Measurements from ENCODE around the gene ANKRD27. TPM values are rescaled to one million over a fixed set of nuclear protein-coding genes. Genes with fewer than 3 reads are reported as not detected.

The ANKRD27 gene
- total RNA-seq, 1 donor from 2014 or later: 28.2 TPM

DNA sequence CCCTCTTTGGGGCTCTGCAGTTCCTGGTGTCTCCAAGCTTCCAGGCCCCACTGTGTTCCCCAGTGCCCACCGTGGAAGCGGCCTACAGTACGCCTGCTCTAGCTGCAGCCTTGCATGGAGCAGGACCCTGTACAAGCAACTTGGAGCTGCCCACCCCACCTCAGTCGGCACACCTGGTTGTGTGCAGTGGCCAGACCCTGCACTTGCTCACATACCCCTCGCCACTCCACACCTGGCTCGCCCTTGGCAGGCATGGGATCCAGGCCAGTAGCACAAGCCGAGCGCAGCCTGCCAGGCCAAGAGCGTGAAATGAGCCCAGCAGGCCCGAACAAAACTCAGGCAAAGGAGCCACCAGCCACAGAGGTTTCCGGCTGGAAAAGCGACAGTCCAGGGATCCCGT, 36.4 kb downstream of the ANKRD27 start:
- no peak overlapping the region for H3K27ac Mint-ChIP-seq
- H3K27me3 Mint-ChIP-seq (ENCODE audit: insufficient read depth): no peaks in the 10 kb centered on the region
- no peaks in the 10 kb centered on the region for H3K9me3 Mint-ChIP-seq
- H3K4me1 Mint-ChIP-seq (ENCODE audit: low read depth): peaks cover 11% of the 10 kb centered on the region
- intact Hi-C loops (cut with micrococcal nuclease): no loop called here
- no peak overlapping the region for H3K4me3 Mint-ChIP-seq
- H3K36me3 Mint-ChIP-seq (ENCODE audit: low read depth): peaks cover 36% of the 10 kb centered on the region
- DNase-seq (ENCODE audit: low spot score): no peak

DNA sequence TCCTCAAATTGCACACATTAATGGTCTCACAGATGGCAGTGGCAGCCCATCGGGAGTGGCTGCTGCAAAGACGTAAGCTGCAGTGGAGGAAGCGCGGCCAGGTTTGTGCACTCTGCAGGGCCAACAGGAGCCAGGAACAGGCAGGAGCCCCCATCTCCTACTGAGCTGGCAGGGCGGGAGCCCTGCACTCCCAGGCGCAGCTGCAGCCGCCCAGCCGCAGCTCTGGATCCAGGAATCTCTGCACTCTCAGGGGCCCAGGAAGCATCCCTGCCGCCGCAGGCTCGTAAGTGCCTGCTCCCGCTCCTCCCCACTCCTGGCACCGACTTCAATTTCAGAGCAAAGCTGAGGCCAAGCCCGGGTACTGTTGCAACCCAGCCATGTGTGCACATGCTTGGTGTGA, 37.5 kb downstream of the ANKRD27 start:
- Mint-ChIP-seq H3K36me3 (ENCODE audit: low read depth) (peaks cover 25% of the 10 kb centered on the region), H3K9me3 (no peaks in the 10 kb centered on the region), H3K4me1 (ENCODE audit: low read depth) (no peaks in the 10 kb centered on the region), H3K27ac (no peak overlapping the region), H3K4me3 (no peak overlapping the region), H3K27me3 (ENCODE audit: insufficient read depth) (no peaks in the 10 kb centered on the region)
- DNase-seq (ENCODE audit: low spot score): no peak
- intact Hi-C loops (cut with micrococcal nuclease): no loop called here

- Mint-ChIP-seq H3K27ac (no peak overlapping the region), H3K4me3 (no peak overlapping the region), H3K27me3 (ENCODE audit: insufficient read depth) (no peaks in the 10 kb centered on the region), H3K4me1 (ENCODE audit: low read depth) (no peaks in the 10 kb centered on the region), H3K9me3 (no peaks in the 10 kb centered on the region), H3K36me3 (ENCODE audit: low read depth) (peaks cover 3% of the 10 kb centered on the region)
- intact Hi-C loops (cut with micrococcal nuclease): no loop called here
- no peak for DNase-seq (ENCODE audit: low spot score)
These were observed 43.6 kb downstream of the ANKRD27 start for GRCh38 chr19:32631381-32631780.

GRCh38 chr19:32630338-32630737, 44.6 kb downstream of the ANKRD27 start:
- Mint-ChIP-seq H3K4me3 (no peak overlapping the region), H3K27ac (no peak overlapping the region), H3K9me3 (no peaks in the 10 kb centered on the region), H3K27me3 (ENCODE audit: insufficient read depth) (no peaks in the 10 kb centered on the region), H3K36me3 (ENCODE audit: low read depth) (no peaks in the 10 kb centered on the region), H3K4me1 (ENCODE audit: low read depth) (no peaks in the 10 kb centered on the region)
- intact Hi-C loops (cut with micrococcal nuclease): no loop called here
- no peak for DNase-seq (ENCODE audit: low spot score)

DNA sequence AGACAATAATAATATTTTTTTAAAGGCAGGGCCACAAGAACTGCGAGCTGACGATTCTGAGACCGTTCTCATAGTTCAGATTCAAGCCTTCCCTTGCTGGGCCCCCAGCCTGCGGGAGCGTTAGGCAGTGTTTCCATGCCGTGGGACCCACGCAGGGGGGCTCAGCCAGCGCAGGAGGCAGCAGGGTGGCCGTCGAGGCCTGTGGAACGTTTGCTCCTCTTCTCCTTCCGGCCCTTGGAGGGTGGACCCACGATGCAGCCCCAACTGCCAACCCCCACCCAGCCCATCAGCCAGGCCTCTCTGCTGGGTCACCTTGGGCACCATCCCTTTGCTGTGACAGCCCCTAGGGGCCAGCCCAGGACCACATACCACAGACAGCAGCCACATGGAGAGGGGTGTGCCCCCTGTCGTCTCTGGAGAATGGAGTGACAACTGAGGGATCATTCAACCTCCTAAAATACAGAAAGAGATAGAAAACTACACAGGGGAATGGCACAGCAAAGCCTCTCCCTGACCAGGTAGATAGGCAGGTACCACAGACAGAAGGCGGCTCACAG, 47.2 kb downstream of the ANKRD27 start:
- no peaks in the 10 kb centered on the region for H3K27me3 Mint-ChIP-seq (ENCODE audit: insufficient read depth)
- no peak overlapping the region for H3K27ac Mint-ChIP-seq
- no peak overlapping the region for H3K4me3 Mint-ChIP-seq
- H3K9me3 Mint-ChIP-seq: no peaks in the 10 kb centered on the region
- H3K36me3 Mint-ChIP-seq (ENCODE audit: low read depth): peaks cover 5% of the 10 kb centered on the region
- no peak for DNase-seq (ENCODE audit: low spot score)
- no peaks in the 10 kb centered on the region for H3K4me1 Mint-ChIP-seq (ENCODE audit: low read depth)
- intact Hi-C loops (cut with micrococcal nuclease): no loop called here

GRCh38 chr19:32626969-32627368, 48.0 kb downstream of the ANKRD27 start:
- no peak for DNase-seq (ENCODE audit: low spot score)
- H3K9me3 Mint-ChIP-seq: no peaks in the 10 kb centered on the region
- peaks cover 12% of the 10 kb centered on the region for H3K36me3 Mint-ChIP-seq (ENCODE audit: low read depth)
- no peaks in the 10 kb centered on the region for H3K27me3 Mint-ChIP-seq (ENCODE audit: insufficient read depth)
- H3K27ac Mint-ChIP-seq: no peak overlapping the region
- intact Hi-C loops (cut with micrococcal nuclease): no loop called here
- H3K4me1 Mint-ChIP-seq (ENCODE audit: low read depth): no peaks in the 10 kb centered on the region
- H3K4me3 Mint-ChIP-seq: no peak overlapping the region

DNA sequence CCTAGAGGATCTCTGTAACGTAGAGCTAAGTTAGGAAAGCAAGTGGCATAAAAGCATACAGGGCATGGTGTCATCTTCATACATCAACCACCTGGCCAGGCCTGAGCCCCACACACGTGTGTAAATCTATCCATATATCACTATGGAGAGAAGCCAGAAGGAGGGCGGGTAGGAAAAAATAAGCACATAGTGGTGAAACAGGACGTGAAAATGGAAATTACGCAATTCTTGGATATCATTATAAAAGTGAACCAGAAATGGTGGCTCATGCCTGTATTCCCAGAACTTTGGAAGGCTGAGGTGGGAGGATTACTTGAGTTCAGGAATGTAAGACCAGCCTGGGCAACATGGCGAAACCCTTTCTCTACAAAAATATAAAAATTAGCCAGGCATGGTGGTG, 50.6 kb downstream of the ANKRD27 start:
- Mint-ChIP-seq H3K4me3 (no peak overlapping the region), H3K36me3 (ENCODE audit: low read depth) (peaks cover 16% of the 10 kb centered on the region), H3K4me1 (ENCODE audit: low read depth) (no peaks in the 10 kb centered on the region), H3K27me3 (ENCODE audit: insufficient read depth) (no peaks in the 10 kb centered on the region), H3K9me3 (no peaks in the 10 kb centered on the region), H3K27ac (no peak overlapping the region)
- intact Hi-C loops (cut with micrococcal nuclease): no loop called here
- no peak for DNase-seq (ENCODE audit: low spot score)

GRCh38 chr19:32622002-32622401, 53.0 kb downstream of the ANKRD27 start:
- H3K4me3 Mint-ChIP-seq: no peak overlapping the region
- no peaks in the 10 kb centered on the region for H3K27me3 Mint-ChIP-seq (ENCODE audit: insufficient read depth)
- intact Hi-C loops (cut with micrococcal nuclease): no loop called here
- H3K27ac Mint-ChIP-seq: no peak overlapping the region
- DNase-seq (ENCODE audit: low spot score): no peak
- H3K4me1 Mint-ChIP-seq (ENCODE audit: low read depth): no peaks in the 10 kb centered on the region
- no peaks in the 10 kb centered on the region for H3K9me3 Mint-ChIP-seq
- H3K36me3 Mint-ChIP-seq (ENCODE audit: low read depth): peaks cover 19% of the 10 kb centered on the region

GRCh38 chr19:32619051-32619685, 55.8 kb downstream of the ANKRD27 start:
- Mint-ChIP-seq H3K27me3 (ENCODE audit: insufficient read depth) (no peaks in the 10 kb centered on the region), H3K36me3 (ENCODE audit: low read depth) (peaks cover 23% of the 10 kb centered on the region), H3K9me3 (no peaks in the 10 kb centered on the region), H3K27ac (no peak overlapping the region), H3K4me3 (no peak overlapping the region), H3K4me1 (ENCODE audit: low read depth) (no peaks in the 10 kb centered on the region)
- intact Hi-C loops (cut with micrococcal nuclease): no loop called here
- DNase-seq (ENCODE audit: low spot score): no peak

GRCh38 chr19:32615569-32615968, 59.4 kb downstream of the ANKRD27 start:
- Mint-ChIP-seq H3K4me3 (no peak overlapping the region), H3K9me3 (no peaks in the 10 kb centered on the region), H3K27me3 (ENCODE audit: insufficient read depth) (no peaks in the 10 kb centered on the region), H3K36me3 (ENCODE audit: low read depth) (peaks cover 23% of the 10 kb centered on the region), H3K27ac (no peak overlapping the region), H3K4me1 (ENCODE audit: low read depth) (no peaks in the 10 kb centered on the region)
- intact Hi-C loops (cut with micrococcal nuclease): no loop called here
- DNase-seq (ENCODE audit: low spot score): no peak

DNA sequence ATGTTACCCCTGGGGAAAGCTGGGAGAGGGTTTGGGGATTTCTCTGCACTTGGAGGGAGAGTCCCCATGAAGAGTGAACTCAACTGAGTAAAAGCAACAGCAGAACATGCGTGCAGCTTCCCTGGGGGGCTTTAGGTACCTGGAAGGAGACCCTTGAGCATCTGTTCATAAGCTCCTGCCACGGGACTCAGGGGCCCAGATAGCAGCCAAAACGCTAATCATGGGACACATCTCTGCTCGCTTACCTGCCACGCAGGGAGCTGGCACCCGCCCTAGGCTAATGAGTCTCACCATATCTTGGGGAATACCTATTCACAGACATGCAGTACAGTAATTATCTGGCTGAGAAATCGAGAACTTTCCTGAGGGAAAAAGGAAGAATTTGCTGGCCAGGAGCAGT, 60.1 kb downstream of the ANKRD27 start:
- H3K27me3 Mint-ChIP-seq (ENCODE audit: insufficient read depth): no peaks in the 10 kb centered on the region
- intact Hi-C loops (cut with micrococcal nuclease): no loop called here
- no peaks in the 10 kb centered on the region for H3K4me1 Mint-ChIP-seq (ENCODE audit: low read depth)
- no peak overlapping the region for H3K4me3 Mint-ChIP-seq
- DNase-seq (ENCODE audit: low spot score): no peak
- H3K27ac Mint-ChIP-seq: no peak overlapping the region
- H3K36me3 Mint-ChIP-seq (ENCODE audit: low read depth): peaks cover 23% of the 10 kb centered on the region
- H3K9me3 Mint-ChIP-seq: no peaks in the 10 kb centered on the region

- H3K4me1 Mint-ChIP-seq (ENCODE audit: low read depth): no peaks in the 10 kb centered on the region
- H3K27ac Mint-ChIP-seq: no peak overlapping the region
- no peak for DNase-seq (ENCODE audit: low spot score)
- peaks cover 22% of the 10 kb centered on the region for H3K36me3 Mint-ChIP-seq (ENCODE audit: low read depth)
- no peaks in the 10 kb centered on the region for H3K27me3 Mint-ChIP-seq (ENCODE audit: insufficient read depth)
- intact Hi-C loops (cut with micrococcal nuclease): no loop called here
- no peaks in the 10 kb centered on the region for H3K9me3 Mint-ChIP-seq
- no peak overlapping the region for H3K4me3 Mint-ChIP-seq
These were observed 62.0 kb downstream of the ANKRD27 start for GRCh38 chr19:32613008-32613407.

DNA sequence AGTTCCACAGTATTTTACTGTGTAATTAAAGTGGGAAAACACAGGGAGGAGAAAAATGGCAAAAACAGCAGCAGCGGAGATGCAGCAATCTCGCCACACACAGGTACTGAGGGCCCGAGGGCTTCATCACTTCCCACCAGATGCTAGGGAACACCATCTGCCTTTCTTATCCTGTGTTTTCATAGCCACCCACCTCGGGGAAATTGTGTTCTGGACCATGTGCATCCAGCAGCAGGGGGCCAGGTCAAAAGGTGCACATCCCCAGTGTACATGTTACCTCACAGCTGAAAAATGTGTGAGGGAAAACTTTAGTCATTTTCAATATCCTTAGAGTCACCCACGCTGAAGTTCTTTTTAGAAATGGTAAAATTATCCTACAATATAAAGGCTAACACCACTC, 63.8 kb downstream of the ANKRD27 start:
- no peaks in the 10 kb centered on the region for H3K27me3 Mint-ChIP-seq (ENCODE audit: insufficient read depth)
- DNase-seq (ENCODE audit: low spot score): no peak
- no peak overlapping the region for H3K27ac Mint-ChIP-seq
- H3K9me3 Mint-ChIP-seq: no peaks in the 10 kb centered on the region
- intact Hi-C loops (cut with micrococcal nuclease): no loop called here
- no peak overlapping the region for H3K4me3 Mint-ChIP-seq
- peaks cover 25% of the 10 kb centered on the region for H3K36me3 Mint-ChIP-seq (ENCODE audit: low read depth)
- no peaks in the 10 kb centered on the region for H3K4me1 Mint-ChIP-seq (ENCODE audit: low read depth)

GRCh38 chr19:32607479-32607878, 67.5 kb downstream of the ANKRD27 start:
- no peaks in the 10 kb centered on the region for H3K27me3 Mint-ChIP-seq (ENCODE audit: insufficient read depth)
- DNase-seq (ENCODE audit: low spot score): no peak
- H3K27ac Mint-ChIP-seq: no peak overlapping the region
- intact Hi-C loops (cut with micrococcal nuclease): no loop called here
- no peaks in the 10 kb centered on the region for H3K4me1 Mint-ChIP-seq (ENCODE audit: low read depth)
- no peaks in the 10 kb centered on the region for H3K9me3 Mint-ChIP-seq
- H3K36me3 Mint-ChIP-seq (ENCODE audit: low read depth): peaks cover 16% of the 10 kb centered on the region
- no peak overlapping the region for H3K4me3 Mint-ChIP-seq

Measured in activated T-helper 1 cell treated with anti-CD3 and anti-CD28 coated beads, Interleukin-12 subunit alpha, Interleukin-12 subunit beta, Interleukin-2, Interleukin-4 antibody, amounts not matched to agents 30 ng/mL and 10 ng/mL and 1 ng/mL, durations not matched to agents 14 hours and 24 hours and 36 hours (primary cell).